ENCODE measurements around the gene ST3GAL4. TPM values are rescaled to one million over a fixed set of nuclear protein-coding genes. Genes with fewer than 3 reads are reported as not detected.

The ST3GAL4 gene
- total and polyA plus RNA-seq, 10 of the 15 experiments (the other 5 are each of a cell fraction or from before 2014, with no cell fraction given), result 3.8 to 8.1 (median 6.5) TPM; not detected in 2

DNA sequence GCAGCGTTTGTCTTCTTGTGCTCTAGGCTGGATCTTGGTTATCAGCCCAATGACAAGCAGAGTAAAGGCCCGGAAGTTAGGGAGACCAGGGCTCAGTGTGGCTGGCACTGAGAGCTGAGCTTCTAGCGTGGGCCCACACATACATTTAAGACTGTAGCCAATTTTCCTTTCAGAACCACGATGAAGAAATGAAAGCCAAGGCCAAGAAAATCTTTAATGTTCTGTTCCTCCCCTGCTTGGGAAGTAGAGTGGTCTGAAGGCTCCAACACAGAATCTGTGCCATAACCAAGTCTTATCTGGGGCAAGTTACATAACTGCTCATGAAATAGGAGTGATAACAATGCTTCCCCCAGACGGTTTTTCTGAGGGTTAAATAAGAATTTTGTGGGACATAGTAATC, 4.7 kb upstream of the ST3GAL4 start:
- Histone ChIP-seq H2AFZ (ENCODE audit: control insufficient read depth, low read depth, low read length) (no peak overlapping the region), H3K27me3 (replicated peaks in 1 of 2; ENCODE audit: control insufficient read depth in 2 of 2, insufficient read depth in 2 of 2, low read length in 1 of 2) (no peaks in the 10 kb centered on the region), H4K20me1 (ENCODE audit: control insufficient read depth, insufficient read depth) (no peaks in the 10 kb centered on the region), H3K4me1 (ENCODE audit: control insufficient read depth, insufficient read depth, low read length) (peaks cover 13% of the 10 kb centered on the region), H3K79me2 (ENCODE audit: control insufficient read depth, insufficient read depth, low read length) (peaks cover 17% of the 10 kb centered on the region), H3K4me2 (ENCODE audit: control insufficient read depth, insufficient read depth) (no peak overlapping the region), H3K9me3 (replicated peaks; ENCODE audit: control insufficient read depth, insufficient read depth, low read length) (no peaks in the 10 kb centered on the region), H3K4me3 (no peak overlapping the region), H3K9ac (ENCODE audit: control insufficient read depth, insufficient read depth, low read length) (no peak overlapping the region), H3K36me3 (ENCODE audit: control insufficient read depth in 2 of 2, insufficient read depth in 2 of 2, low read length in 1 of 2) (peaks cover 6 to 8% of the 10 kb centered on the region in 2 experiments; a peak in 3 of 4 replicates), H3K27ac (ENCODE audit: control insufficient read depth, insufficient read depth) (no peak overlapping the region)
- BruUV-seq (replicated peaks), result no TSS peak
- no peak for FAIRE-seq
- intact Hi-C loops (cut with micrococcal nuclease; ENCODE audit: unreplicated experiment), result no loop called here
- CTCF ChIA-PET, result no interaction called here
- no peak for ATAC-seq
- no peak for TF ChIP-seq CBX3 (IDR thresholded peaks at IDR 0.05; ENCODE audit: borderline replicate concordance, low read depth)
- TF ChIP-seq POLR2AphosphoS2 (IDR thresholded peaks at IDR 0.05; ENCODE audit: low read depth, low read length), result no peak
- TF ChIP-seq SIN3A (IDR thresholded peaks at IDR 0.05; ENCODE audit: low read depth, low read length), result no peak
- TF ChIP-seq, protein P1, sequence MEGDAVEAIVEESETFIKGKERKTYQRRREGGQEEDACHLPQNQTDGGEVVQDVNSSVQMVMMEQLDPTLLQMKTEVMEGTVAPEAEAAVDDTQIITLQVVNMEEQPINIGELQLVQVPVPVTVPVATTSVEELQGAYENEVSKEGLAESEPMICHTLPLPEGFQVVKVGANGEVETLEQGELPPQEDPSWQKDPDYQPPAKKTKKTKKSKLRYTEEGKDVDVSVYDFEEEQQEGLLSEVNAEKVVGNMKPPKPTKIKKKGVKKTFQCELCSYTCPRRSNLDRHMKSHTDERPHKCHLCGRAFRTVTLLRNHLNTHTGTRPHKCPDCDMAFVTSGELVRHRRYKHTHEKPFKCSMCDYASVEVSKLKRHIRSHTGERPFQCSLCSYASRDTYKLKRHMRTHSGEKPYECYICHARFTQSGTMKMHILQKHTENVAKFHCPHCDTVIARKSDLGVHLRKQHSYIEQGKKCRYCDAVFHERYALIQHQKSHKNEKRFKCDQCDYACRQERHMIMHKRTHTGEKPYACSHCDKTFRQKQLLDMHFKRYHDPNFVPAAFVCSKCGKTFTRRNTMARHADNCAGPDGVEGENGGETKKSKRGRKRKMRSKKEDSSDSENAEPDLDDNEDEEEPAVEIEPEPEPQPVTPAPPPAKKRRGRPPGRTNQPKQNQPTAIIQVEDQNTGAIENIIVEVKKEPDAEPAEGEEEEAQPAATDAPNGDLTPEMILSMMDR (IDR thresholded peaks at IDR 0.05 in 2 of 3, conservative IDR thresholded peaks at IDR 0.05 in 1 of 3; ENCODE audit: control insufficient read depth in 2 of 3, extremely low read depth in 1 of 3, insufficient read depth in 1 of 3, low read depth in 3 of 3, low read length in 3 of 3), result no peak
- TF ChIP-seq, protein P2, sequence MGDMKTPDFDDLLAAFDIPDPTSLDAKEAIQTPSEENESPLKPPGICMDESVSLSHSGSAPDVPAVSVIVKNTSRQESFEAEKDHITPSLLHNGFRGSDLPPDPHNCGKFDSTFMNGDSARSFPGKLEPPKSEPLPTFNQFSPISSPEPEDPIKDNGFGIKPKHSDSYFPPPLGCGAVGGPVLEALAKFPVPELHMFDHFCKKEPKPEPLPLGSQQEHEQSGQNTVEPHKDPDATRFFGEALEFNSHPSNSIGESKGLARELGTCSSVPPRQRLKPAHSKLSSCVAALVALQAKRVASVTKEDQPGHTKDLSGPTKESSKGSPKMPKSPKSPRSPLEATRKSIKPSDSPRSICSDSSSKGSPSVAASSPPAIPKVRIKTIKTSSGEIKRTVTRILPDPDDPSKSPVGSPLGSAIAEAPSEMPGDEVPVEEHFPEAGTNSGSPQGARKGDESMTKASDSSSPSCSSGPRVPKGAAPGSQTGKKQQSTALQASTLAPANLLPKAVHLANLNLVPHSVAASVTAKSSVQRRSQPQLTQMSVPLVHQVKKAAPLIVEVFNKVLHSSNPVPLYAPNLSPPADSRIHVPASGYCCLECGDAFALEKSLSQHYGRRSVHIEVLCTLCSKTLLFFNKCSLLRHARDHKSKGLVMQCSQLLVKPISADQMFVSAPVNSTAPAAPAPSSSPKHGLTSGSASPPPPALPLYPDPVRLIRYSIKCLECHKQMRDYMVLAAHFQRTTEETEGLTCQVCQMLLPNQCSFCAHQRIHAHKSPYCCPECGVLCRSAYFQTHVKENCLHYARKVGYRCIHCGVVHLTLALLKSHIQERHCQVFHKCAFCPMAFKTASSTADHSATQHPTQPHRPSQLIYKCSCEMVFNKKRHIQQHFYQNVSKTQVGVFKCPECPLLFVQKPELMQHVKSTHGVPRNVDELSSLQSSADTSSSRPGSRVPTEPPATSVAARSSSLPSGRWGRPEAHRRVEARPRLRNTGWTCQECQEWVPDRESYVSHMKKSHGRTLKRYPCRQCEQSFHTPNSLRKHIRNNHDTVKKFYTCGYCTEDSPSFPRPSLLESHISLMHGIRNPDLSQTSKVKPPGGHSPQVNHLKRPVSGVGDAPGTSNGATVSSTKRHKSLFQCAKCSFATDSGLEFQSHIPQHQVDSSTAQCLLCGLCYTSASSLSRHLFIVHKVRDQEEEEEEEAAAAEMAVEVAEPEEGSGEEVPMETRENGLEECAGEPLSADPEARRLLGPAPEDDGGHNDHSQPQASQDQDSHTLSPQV (IDR thresholded peaks at IDR 0.05), result no peak
- TF ChIP-seq, protein P3, sequence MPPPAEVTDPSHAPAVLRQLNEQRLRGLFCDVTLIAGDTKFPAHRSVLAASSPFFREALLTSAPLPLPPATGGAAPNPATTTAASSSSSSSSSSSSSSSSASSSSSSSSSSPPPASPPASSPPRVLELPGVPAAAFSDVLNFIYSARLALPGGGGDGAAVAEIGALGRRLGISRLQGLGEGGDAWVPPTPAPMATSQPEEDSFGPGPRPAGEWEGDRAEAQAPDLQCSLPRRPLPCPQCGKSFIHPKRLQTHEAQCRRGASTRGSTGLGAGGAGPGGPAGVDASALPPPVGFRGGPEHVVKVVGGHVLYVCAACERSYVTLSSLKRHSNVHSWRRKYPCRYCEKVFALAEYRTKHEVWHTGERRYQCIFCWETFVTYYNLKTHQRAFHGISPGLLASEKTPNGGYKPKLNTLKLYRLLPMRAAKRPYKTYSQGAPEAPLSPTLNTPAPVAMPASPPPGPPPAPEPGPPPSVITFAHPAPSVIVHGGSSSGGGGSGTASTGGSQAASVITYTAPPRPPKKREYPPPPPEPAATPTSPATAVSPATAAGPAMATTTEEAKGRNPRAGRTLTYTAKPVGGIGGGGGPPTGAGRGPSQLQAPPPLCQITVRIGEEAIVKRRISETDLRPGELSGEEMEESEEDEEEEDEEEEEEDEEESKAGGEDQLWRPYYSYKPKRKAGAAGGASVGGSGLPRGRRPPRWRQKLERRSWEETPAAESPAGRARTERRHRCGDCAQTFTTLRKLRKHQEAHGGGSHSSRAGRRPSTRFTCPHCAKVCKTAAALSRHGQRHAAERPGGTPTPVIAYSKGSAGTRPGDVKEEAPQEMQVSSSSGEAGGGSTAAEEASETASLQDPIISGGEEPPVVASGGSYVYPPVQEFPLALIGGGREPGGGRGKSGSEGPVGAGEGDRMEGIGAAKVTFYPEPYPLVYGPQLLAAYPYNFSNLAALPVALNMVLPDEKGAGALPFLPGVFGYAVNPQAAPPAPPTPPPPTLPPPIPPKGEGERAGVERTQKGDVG (CRISPR knock-in tag; IDR thresholded peaks at IDR 0.05), result no peak
- TF ChIP-seq EZH2 (IDR thresholded peaks at IDR 0.05; ENCODE audit: borderline replicate concordance, control insufficient read depth, low read depth, low read length), result no peak
- no peak for TF ChIP-seq FOS (IDR thresholded peaks at IDR 0.05; ENCODE audit: borderline replicate concordance, extremely low read depth, insufficient read length)
- TF ChIP-seq IKZF1 (conservative IDR thresholded peaks at IDR 0.05), result no peak
- RAD21 ChIA-PET (ENCODE audit: unreplicated experiment), result no interaction called here
- no peak for DNase-seq (ENCODE audit: low read depth, low spot score)
- SMC1A ChIA-PET (ENCODE audit: uncharacterized antibody, unreplicated experiment), result no interaction called here
- in situ Hi-C loops (cut with MboI), result no loop called here
- WGBS (ENCODE audit: insufficient coverage, insufficient replicate concordance, low lambda C conversion rate, missing lambda C conversion rate), result 97% methylated on average over 5 of the region's 5 CpGs
- POLR2A ChIA-PET, result no interaction called here

All from GM12878 (cell line).